SH-SY5Y (cell line): ENCODE data around the gene ZNF331.

Source experiments
- GATA2 ChIP-seq: IDR thresholded peaks from 2 replicates; pipeline ENCODE4 v1.6.1; 2011; ENCODE audit warnings: mild to moderate bottlenecking, low read depth, low read length
- GATA3 ChIP-seq: IDR thresholded peaks from 2 replicates; pipeline ENCODE4 v1.6.1; 2011; ENCODE audit warnings: low read depth, mild to moderate bottlenecking, low read length, moderate library complexity

- TF ChIP-seq GATA2 (no peak), GATA3 (no peak)
Measured at GRCh38 chr19:53621885-53622740, 84.2 kb downstream of the ZNF331 start.
